OCI-LY7 (cell line): Measurements from ENCODE around the gene SLC25A22. TPM values are rescaled to one million over a fixed set of nuclear protein-coding genes. Genes with fewer than 3 reads are reported as not detected.

Experiments
- BruUV-seq: library from RNA; stranded (reverse); fragments of 400-500 nt; replicated peaks from 2 replicates; lab custom pipeline; 2021; lab: Mats Ljungman, UMichigan
- CTCF ChIA-PET: fragments of 300-600 bp; sonication (Branson Sonifier 250); formaldehyde crosslinking; loops from one replicate; lab custom pipeline; 2022; ENCODE audit warnings: antibody characterized with exemption; ENCODE audit not compliant: unreplicated experiment; lab: Charles Lee
- POLR2A ChIA-PET: fragments of 300-600 bp; sonication (Branson Sonifier 250); formaldehyde crosslinking; loops from one replicate; lab custom pipeline; 2022; ENCODE audit warnings: antibody characterized with exemption; lab: Charles Lee
- DNase-seq: peaks from one replicate; pipeline ENCODE4 v3.0.0-alpha.2; 2015; ENCODE audit warnings: low spot score
- H2AFZ ChIP-seq: fragments of 200-600 bp; sonication (generic), shearing (Covaris generic); 2 replicates; pipeline ENCODE4 v1.6.1; 2014; ENCODE audit warnings: mild to moderate bottlenecking, antibody characterized with exemption, low read length, moderate library complexity
- H3K27ac ChIP-seq: fragments of 200-600 bp; sonication (generic); 2 replicates; pipeline ENCODE4 v1.5.1; 2014; ENCODE audit warnings: mixed run types, low read depth, mild to moderate bottlenecking, moderate library complexity, low read length, inconsistent platforms; ENCODE audit not compliant: poor library complexity, severe bottlenecking
- H3K36me3 ChIP-seq: fragments of 200-600 bp; sonication (generic); 2 replicates; pipeline ENCODE4 v1.6.1; 2014; ENCODE audit warnings: mild to moderate bottlenecking, antibody characterized with exemption, low read length, moderate library complexity, mixed read lengths; ENCODE audit not compliant: insufficient read depth
- H3K4me1 ChIP-seq: fragments of 200-600 bp; sonication (generic); 2 replicates; pipeline ENCODE4 v1.5.1; 2014; ENCODE audit warnings: mild to moderate bottlenecking, low read length; ENCODE audit not compliant: insufficient read depth, poor library complexity, severe bottlenecking
- H3K4me2 ChIP-seq: fragments of 200-600 bp; sonication (generic); 2 replicates; pipeline ENCODE4 v1.6.1; 2014; ENCODE audit warnings: mild to moderate bottlenecking, low read length
- H3K4me3 ChIP-seq: fragments of 200-600 bp; sonication (generic); 2 replicates; pipeline ENCODE4 v1.5.1; 2014; ENCODE audit warnings: mild to moderate bottlenecking, low read depth, low read length; ENCODE audit not compliant: poor library complexity, severe bottlenecking
- H3K79me2 ChIP-seq: fragments of 200-600 bp; sonication (generic); 2 replicates; pipeline ENCODE4 v1.6.1; 2016; ENCODE audit warnings: low read depth, mild to moderate bottlenecking, low read length, moderate library complexity, mixed read lengths; ENCODE audit not compliant: insufficient read depth
- H3K9me2 ChIP-seq: fragments of 200-600 bp; sonication (generic); 2 replicates; pipeline ENCODE4 v1.6.1; 2016; ENCODE audit warnings: mild to moderate bottlenecking, low read length, mixed read lengths; ENCODE audit not compliant: insufficient read depth
- H3K9me3 ChIP-seq: fragments of 200-600 bp; sonication (generic); 2 replicates; pipeline ENCODE4 v1.6.1; 2014; ENCODE audit warnings: mild to moderate bottlenecking, mixed run types, low read length, mixed read lengths
- H4K20me1 ChIP-seq: fragments of 200-600 bp; sonication (generic); 2 replicates; pipeline ENCODE4 v1.6.1; 2014; ENCODE audit warnings: mild to moderate bottlenecking, antibody characterized with exemption, low read length, moderate library complexity, mixed read lengths; ENCODE audit not compliant: insufficient read depth
- EZH2phosphoT487 ChIP-seq: fragments of 200-600 bp; sonication (generic); IDR thresholded peaks from 2 replicates; pipeline ENCODE4 v1.6.1; 2018; ENCODE audit warnings: low read depth, borderline replicate concordance, mild to moderate bottlenecking, mixed run types, antibody characterized with exemption, low read length, moderate library complexity, mixed read lengths
- intact Hi-C: fragments of 100-400 bp; cut with micrococcal nuclease; formaldehyde crosslinking; loops from one replicate; pipeline ENCODE4 v1.10.0; 2022; ENCODE audit not compliant: unreplicated experiment
- total RNA-seq, 2 experiments: library from RNA; depleted of rRNA in 1 of 2; stranded (reverse); fragments of >200 nt in 1 of 2; shearing (Covaris generic) in 1 of 2; gene quantifications; 2 replicates each; pipeline ENCODE4 v1.2.3, GENCODE V29; 2014 to 2022
- TF ChIP-seq, protein P1 (sequence below): fragments of 200-600 bp; sonication (generic); conservative IDR thresholded peaks from 2 replicates; pipeline ENCODE4 v1.5.1; 2014; ENCODE audit warnings: mild to moderate bottlenecking, antibody characterized with exemption, low read length, moderate library complexity, mixed read lengths

SLC25A22 gene
- total RNA-seq, 2 experiments from 2014 or later: 30.8 to 50.9 TPM

DNA sequence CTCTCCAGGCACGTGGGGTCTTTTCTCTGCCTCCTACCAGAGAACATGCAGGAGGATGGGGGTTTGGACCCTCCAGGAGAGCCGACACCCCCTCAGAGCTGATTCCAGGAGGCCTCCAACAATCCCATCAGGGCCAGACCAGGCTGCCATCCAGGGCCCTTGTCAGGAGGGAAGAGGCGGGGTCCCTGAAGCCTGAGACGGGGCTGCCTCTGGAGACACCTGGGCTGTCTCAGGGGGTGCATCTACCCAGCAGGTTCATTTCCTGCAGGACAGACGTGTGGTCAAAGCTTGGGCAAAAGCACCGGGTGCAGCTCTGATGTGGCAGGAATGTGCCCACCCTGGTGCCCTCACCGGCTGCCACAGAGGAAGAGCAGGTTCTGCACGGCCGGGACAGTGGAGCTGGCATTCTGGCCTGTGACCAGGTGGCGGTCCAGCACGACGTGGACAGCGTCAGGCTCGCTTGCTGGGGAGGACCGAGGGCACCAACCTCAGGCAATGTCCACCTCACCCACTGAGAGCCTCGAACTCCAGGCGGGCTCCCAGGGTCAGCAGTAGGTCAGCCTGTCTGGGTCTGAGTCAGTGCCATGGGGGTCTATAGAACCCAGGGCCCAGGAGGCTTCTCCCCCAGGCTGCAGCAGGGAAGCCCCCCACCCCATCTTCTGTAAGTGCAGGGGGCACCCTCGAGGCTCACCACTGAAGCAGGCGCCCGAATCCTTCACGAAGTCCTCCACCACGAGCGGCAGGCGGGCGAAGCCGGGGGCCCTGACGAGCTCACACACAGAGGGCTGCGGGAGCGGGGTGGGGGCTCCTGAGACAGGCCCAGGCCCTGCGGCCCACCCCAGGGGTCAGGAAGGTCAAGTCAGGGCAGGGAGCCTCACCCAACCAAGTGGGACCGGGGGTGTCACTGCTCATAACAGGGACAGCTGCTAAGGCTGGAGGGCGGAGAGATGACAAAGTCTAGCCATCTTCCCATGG, 27.2 kb downstream of the SLC25A22 start:
- H4K20me1 ChIP-seq: no peaks in the 10 kb centered on the region
- intact Hi-C loops: no loop called here
- H3K4me3 ChIP-seq: no peak overlapping the region
- H3K36me3 ChIP-seq: peaks cover 80% of the 10 kb centered on the region
- no TSS peak for BruUV-seq
- no peak for DNase-seq
- H3K27ac ChIP-seq: no peak overlapping the region
- no peaks in the 10 kb centered on the region for H3K9me3 ChIP-seq
- peaks cover 22% of the 10 kb centered on the region for H3K79me2 ChIP-seq
- CTCF ChIA-PET: no interaction called here
- POLR2A ChIA-PET: no interaction called here
- no peaks in the 10 kb centered on the region for H3K9me2 ChIP-seq
- no peak overlapping the region for H2AFZ ChIP-seq
- H3K4me2 ChIP-seq: no peak overlapping the region
- peaks cover 11% of the 10 kb centered on the region for H3K4me1 ChIP-seq
- no peak for TF ChIP-seq EZH2phosphoT487
- TF ChIP-seq, protein P1, sequence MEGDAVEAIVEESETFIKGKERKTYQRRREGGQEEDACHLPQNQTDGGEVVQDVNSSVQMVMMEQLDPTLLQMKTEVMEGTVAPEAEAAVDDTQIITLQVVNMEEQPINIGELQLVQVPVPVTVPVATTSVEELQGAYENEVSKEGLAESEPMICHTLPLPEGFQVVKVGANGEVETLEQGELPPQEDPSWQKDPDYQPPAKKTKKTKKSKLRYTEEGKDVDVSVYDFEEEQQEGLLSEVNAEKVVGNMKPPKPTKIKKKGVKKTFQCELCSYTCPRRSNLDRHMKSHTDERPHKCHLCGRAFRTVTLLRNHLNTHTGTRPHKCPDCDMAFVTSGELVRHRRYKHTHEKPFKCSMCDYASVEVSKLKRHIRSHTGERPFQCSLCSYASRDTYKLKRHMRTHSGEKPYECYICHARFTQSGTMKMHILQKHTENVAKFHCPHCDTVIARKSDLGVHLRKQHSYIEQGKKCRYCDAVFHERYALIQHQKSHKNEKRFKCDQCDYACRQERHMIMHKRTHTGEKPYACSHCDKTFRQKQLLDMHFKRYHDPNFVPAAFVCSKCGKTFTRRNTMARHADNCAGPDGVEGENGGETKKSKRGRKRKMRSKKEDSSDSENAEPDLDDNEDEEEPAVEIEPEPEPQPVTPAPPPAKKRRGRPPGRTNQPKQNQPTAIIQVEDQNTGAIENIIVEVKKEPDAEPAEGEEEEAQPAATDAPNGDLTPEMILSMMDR: no peak

- TF ChIP-seq EZH2phosphoT487: no peak
- TF ChIP-seq, protein P1: no peak
- no peaks in the 10 kb centered on the region for H3K9me3 ChIP-seq
- BruUV-seq: TSS peak; percentile 55
- no peaks in the 10 kb centered on the region for H4K20me1 ChIP-seq
- no peak overlapping the region for H2AFZ ChIP-seq
- ChIA-PET CTCF (no interaction called here), POLR2A (no interaction called here)
- H3K4me1 ChIP-seq: peaks cover 3% of the 10 kb centered on the region
- H3K79me2 ChIP-seq: peaks cover 14% of the 10 kb centered on the region
- no peak overlapping the region for H3K27ac ChIP-seq
- no peak for DNase-seq
- H3K9me2 ChIP-seq: no peaks in the 10 kb centered on the region
- no peak overlapping the region for H3K4me2 ChIP-seq
- H3K4me3 ChIP-seq: no peak overlapping the region
- H3K36me3 ChIP-seq: peaks cover 88% of the 10 kb centered on the region
- intact Hi-C loops: no loop called here
Observed at GRCh38 chr11:769887-770641, 28.0 kb downstream of the SLC25A22 start.
